Esophagus muscularis mucosa (tissue), 4 donors: ENCODE data around the gene FBXO2. TPM values are rescaled to one million over a fixed set of nuclear protein-coding genes. Genes with fewer than 3 reads are reported as not detected.

ENCODE experiments used
- DNase-seq: peaks from one replicate; pipeline ENCODE4 v3.0.0-alpha.2; 2017; ENCODE audit errors: extremely low spot score
- H3K27ac ChIP-seq, 4 donors: fragments of 200-600 bp; sonication (generic); replicated peaks in 1 of 4; 1 replicate in 3 of 4; 2 replicates in 1 of 4; pipeline ENCODE4 v1.5.1; 2016 to 2019; ENCODE audit warnings: mild to moderate bottlenecking in 1 of 4
- H3K27me3 ChIP-seq, 4 donors: fragments of 200-600 bp; sonication (generic); one replicate each; pipeline versions ENCODE4 v1.5.1 to v1.6.0; 2016 to 2019
- H3K36me3 ChIP-seq, 4 donors: fragments of 200-600 bp; sonication (generic); one replicate each; pipeline ENCODE4 v1.5.1; 2016 to 2019
- H3K4me1 ChIP-seq, 4 donors: fragments of 200-600 bp; sonication (generic); one replicate each; pipeline ENCODE4 v1.5.1; 2016 to 2019
- H3K4me3 ChIP-seq, 4 donors: fragments of 200-600 bp; sonication (generic); 1 replicate in 2 of 4; 2 replicates in 2 of 4; pipeline ENCODE4 v1.5.1; 2016 to 2019; ENCODE audit warnings: mild to moderate bottlenecking in 4 of 4, moderate library complexity in 1 of 4
- H3K9me3 ChIP-seq, 4 donors: fragments of 200-600 bp; sonication (generic); 1 replicate in 3 of 4; 2 replicates in 1 of 4; pipeline ENCODE4 v1.5.1; 2016 to 2019
- EP300 ChIP-seq: sonication (generic); formaldehyde crosslinking; IDR thresholded peaks from one replicate; pipeline ENCODE4 v1.6.1; 2017; ENCODE audit warnings: antibody characterized with exemption
- POLR2A ChIP-seq: fragments of 450-650 bp; IDR thresholded peaks from one replicate; pipeline ENCODE4 v1.6.1; 2017; ENCODE audit warnings: antibody characterized with exemption, moderate library complexity, mild to moderate bottlenecking, low read depth
- POLR2AphosphoS5 ChIP-seq, 2 donors: sonication (generic); formaldehyde crosslinking; IDR thresholded peaks; one replicate each; pipeline ENCODE4 v1.6.1; 2017; ENCODE audit warnings: antibody characterized with exemption in 2 of 2
- WGBS: methylation state at CpG from one replicate; pipeline ENCODE4 v1.1.5; 2018; 5-methylcytosine and 5-hydroxymethylcytosine counted together
- intact Hi-C: fragments of 100-400 bp; cut with DNase I; formaldehyde crosslinking; loops from one replicate; pipeline ENCODE4 v1.15.1; 2023
- total RNA-seq, 4 donors: library from RNA; depleted of rRNA; stranded (reverse); fragments of >200 nt; gene quantifications; one replicate each; pipeline versions ENCODE4 v1.1.0 to v1.2.1, GENCODE V29; 2016
- TF ChIP-seq, protein P1 (sequence below), 3 experiments: fragments of 200-600 bp in 2 of 3; fragments of 450-650 bp in 1 of 3; sonication (generic) in 2 of 3; IDR thresholded peaks; one replicate each; pipeline ENCODE4 v1.5.1; 2017 to 2019; ENCODE audit warnings: antibody characterized with exemption in 3 of 3, mild to moderate bottlenecking in 2 of 3, moderate library complexity in 1 of 3

The FBXO2 gene
- total RNA-seq, 4 donors from 2014 or later: 3.1 to 12.0 (median 8.3) TPM

DNA sequence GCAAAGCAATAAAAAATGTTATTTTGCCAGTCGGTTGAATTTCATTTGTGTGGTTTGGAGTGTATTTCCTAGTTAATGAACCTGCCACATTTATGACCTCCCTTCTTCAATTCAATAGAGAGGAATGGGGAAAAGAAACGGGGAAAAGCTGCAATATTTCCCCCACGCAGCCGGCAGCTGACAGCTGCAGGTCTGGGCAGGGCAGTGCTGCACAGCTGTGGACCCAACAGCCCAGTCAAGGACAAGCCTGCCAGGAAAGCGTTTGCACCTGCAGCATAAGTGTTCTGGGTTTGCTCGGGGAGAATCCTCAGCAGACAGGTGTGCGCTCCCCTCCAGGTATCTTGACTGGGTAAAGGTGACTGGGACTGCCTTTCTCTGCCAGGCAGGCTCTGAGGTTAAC, 53.4 kb downstream of the FBXO2 start:
- 64% methylated on average over 6 of the region's 7 CpGs for WGBS
- peaks cover 0 to 65% (median 0%) of the 10 kb centered on the region in 4 donors for H3K27me3 ChIP-seq
- H3K4me3 ChIP-seq: no peak overlapping the region
- no peak for DNase-seq
- H3K27ac ChIP-seq: no peak overlapping the region
- no peaks in the 10 kb centered on the region for H3K9me3 ChIP-seq
- H3K36me3 ChIP-seq: no peaks in the 10 kb centered on the region
- intact Hi-C loops: no loop called here
- TF ChIP-seq POLR2A: no peak
- TF ChIP-seq POLR2AphosphoS5 (IDR thresholded peaks at IDR 0.05): no peak
- no peak for TF ChIP-seq EP300
- TF ChIP-seq, protein P1, sequence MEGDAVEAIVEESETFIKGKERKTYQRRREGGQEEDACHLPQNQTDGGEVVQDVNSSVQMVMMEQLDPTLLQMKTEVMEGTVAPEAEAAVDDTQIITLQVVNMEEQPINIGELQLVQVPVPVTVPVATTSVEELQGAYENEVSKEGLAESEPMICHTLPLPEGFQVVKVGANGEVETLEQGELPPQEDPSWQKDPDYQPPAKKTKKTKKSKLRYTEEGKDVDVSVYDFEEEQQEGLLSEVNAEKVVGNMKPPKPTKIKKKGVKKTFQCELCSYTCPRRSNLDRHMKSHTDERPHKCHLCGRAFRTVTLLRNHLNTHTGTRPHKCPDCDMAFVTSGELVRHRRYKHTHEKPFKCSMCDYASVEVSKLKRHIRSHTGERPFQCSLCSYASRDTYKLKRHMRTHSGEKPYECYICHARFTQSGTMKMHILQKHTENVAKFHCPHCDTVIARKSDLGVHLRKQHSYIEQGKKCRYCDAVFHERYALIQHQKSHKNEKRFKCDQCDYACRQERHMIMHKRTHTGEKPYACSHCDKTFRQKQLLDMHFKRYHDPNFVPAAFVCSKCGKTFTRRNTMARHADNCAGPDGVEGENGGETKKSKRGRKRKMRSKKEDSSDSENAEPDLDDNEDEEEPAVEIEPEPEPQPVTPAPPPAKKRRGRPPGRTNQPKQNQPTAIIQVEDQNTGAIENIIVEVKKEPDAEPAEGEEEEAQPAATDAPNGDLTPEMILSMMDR (IDR thresholded peaks at IDR 0.05): no peak
- no peaks in the 10 kb centered on the region for H3K4me1 ChIP-seq

DNA sequence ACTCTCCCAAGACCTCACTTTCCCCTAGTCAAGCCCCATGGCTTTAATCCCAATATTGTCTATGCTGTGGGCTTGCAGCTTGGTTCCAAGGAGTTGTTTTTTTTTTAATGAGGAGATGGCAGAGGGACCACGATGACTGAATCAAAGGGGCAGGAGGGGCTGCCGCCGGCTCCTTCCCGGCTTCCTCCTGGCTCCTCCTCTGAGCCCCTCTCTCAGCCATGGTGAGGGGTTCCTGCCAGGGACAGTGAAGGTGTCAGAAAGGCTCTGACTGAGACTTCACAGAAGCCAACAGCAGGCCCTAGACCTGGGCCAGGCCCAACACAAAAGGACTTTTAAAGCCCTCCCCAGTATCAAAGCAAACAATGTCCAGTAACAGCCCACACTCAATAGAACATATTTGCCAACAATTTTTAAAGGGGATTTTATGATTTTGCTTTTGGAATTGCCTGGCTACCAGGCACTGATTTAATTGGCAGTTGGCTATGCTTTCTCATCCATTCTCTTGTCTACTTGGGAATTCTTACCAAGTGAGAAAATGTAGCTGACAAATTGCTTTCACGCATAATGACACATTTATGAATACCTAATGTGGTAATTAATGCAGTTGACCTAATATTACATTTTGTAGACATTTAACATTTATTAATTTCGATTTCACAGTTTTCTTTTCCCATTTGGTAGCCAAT, 54.2 kb downstream of the FBXO2 start:
- TF ChIP-seq EP300 (no peak), POLR2AphosphoS5 (IDR thresholded peaks at IDR 0.05) (no peak), POLR2A (no peak)
- TF ChIP-seq, protein P1 (IDR thresholded peaks at IDR 0.05): no peak
- no peak for DNase-seq
- intact Hi-C loops: no loop called here
- 54% methylated on average over 6 of the region's 6 CpGs for WGBS
- Histone ChIP-seq H3K27ac (no peak overlapping the region), H3K4me3 (no peak overlapping the region), H3K4me1 (no peaks in the 10 kb centered on the region), H3K27me3 (peaks cover 0 to 73% (median 0%) of the 10 kb centered on the region in 4 donors), H3K36me3 (no peaks in the 10 kb centered on the region), H3K9me3 (no peaks in the 10 kb centered on the region)

DNA sequence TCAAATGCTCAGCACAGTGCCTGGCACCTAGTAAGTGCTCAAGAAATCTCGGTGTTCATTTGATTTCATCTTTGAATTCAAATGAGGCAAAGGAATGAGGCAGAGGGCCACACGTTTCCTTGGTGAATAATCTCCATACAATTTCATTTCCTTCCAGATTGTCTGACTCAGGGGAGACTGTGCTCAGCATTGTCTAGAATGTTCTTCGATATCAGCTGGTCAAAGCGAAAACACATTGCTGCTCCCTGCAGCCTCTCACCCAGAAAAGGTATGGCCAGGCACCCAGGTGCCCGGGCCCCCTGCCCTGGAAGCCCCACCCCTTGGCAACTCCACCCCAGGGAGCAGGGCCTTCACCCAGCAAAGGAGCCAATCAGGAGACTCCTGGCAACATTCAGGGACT, 55.8 kb downstream of the FBXO2 start:
- 81% methylated on average over 5 of the region's 5 CpGs for WGBS

More for the DNA sequence above, 55.8 kb downstream of the FBXO2 start:
- TF ChIP-seq, protein P1 (IDR thresholded peaks at IDR 0.05): no peak
- TF ChIP-seq EP300 (no peak), POLR2A (no peak), POLR2AphosphoS5 (IDR thresholded peaks at IDR 0.05) (no peak)
- DNase-seq: no peak
- Histone ChIP-seq H3K9me3 (no peaks in the 10 kb centered on the region), H3K36me3 (no peaks in the 10 kb centered on the region), H3K4me1 (peaks cover 0 to 3% (median 0%) of the 10 kb centered on the region in 4 donors), H3K27ac (no peak overlapping the region), H3K4me3 (no peak overlapping the region), H3K27me3 (peaks cover 0 to 83% (median 0%) of the 10 kb centered on the region in 4 donors)
- intact Hi-C loops: no loop called here

Other genes with a start within 250 kb of the FBXO2 start
- not detected for gene DISP3, start 175.3 kb downstream of the FBXO2 start, total RNA-seq
- 10 to 100 TPM; 13.3 to 19.8 (median 16.1) TPM for gene FBXO44, start 448 bp upstream of the FBXO2 start, total RNA-seq
- 10 to 100 TPM; 12.9 to 21.9 (median 15.2) TPM for gene FBXO6, start 9.8 kb upstream of the FBXO2 start, total RNA-seq
- 10 to 100 TPM; 31.6 to 51.7 (median 42.4) TPM for gene MAD2L2, start 26.7 kb upstream of the FBXO2 start, total RNA-seq
- under 1 TPM in 2 of 4 donors, not detected in 2; under 0.01 to 0.06 TPM for gene DRAXIN, start 37.3 kb upstream of the FBXO2 start, total RNA-seq
- gene AGTRAP, start 81.7 kb upstream of the FBXO2 start, total RNA-seq: 10 to 100 TPM; 31.6 to 73.4 (median 45.6) TPM
- 1 to 10 TPM in 2 of 4 donors, not detected in 2; 2.3 to 4.3 TPM for gene C1orf167, start 107.8 kb upstream of the FBXO2 start, total RNA-seq
- gene MTHFR, start 151.5 kb upstream of the FBXO2 start, total RNA-seq: 10 to 100 TPM; 23.4 to 38.6 (median 26.8) TPM
- gene CLCN6, start 151.8 kb upstream of the FBXO2 start, total RNA-seq: 10 to 100 TPM; 12.5 to 19.7 (median 15.5) TPM
- 1 to 10 TPM in 1 of 4 donors, not detected in 3; 1.7 TPM for gene NPPA, start 193.4 kb upstream of the FBXO2 start, total RNA-seq
- gene NPPB, start 204.5 kb upstream of the FBXO2 start, total RNA-seq: not detected